ENCODE data around the gene OR10G3.
"Not testable (repeated sequence)": the region's sequence is repeated elsewhere in the genome, so short reads cannot be mapped to it uniquely, and the experiment has no call there.

Gene OR10G3

GRCh38 chr14:21579976-21580375, at the start of gene OR10G3:
Gene OR10G3 (minus strand): TSS chr14:21580076. CDS start chr14:21570744, 9,332 bp downstream.
- DNase-seq, result no peak

GRCh38 chr14:21626491-21627230, 46.8 kb upstream of the OR10G3 start:
- no peak for DNase-seq

GRCh38 chr14:21617614-21618013, 37.7 kb upstream of the OR10G3 start:
- no peak for DNase-seq

GRCh38 chr14:21614240-21614639, 34.4 kb upstream of the OR10G3 start:
- no peak for DNase-seq

GRCh38 chr14:21612324-21612723, 32.4 kb upstream of the OR10G3 start:
- no peak for DNase-seq

- DNase-seq, result not testable (repeated sequence)
Measured at GRCh38 chr14:21602181-21602580, 22.3 kb upstream of the OR10G3 start.

- no peak for DNase-seq
Measured at GRCh38 chr14:21589317-21589716, 9.4 kb upstream of the OR10G3 start.

GRCh38 chr14:21575661-21576060, 4.2 kb downstream of the OR10G3 start:
- no peak for DNase-seq

GRCh38 chr14:21572604-21573003, 7.3 kb downstream of the OR10G3 start:
- no peak for DNase-seq

- DNase-seq, result no peak
Measured at GRCh38 chr14:21558703-21559170, 21.1 kb downstream of the OR10G3 start.

GRCh38 chr14:21557084-21557901, 22.6 kb downstream of the OR10G3 start:
- peak; percentile 75 to 78 for DNase-seq

GRCh38 chr14:21556378-21557083, 23.3 kb downstream of the OR10G3 start:
- DNase-seq, result no peak

GRCh38 chr14:21553266-21553665, 26.6 kb downstream of the OR10G3 start:
- DNase-seq, result no peak

GRCh38 chr14:21544588-21544987, 35.3 kb downstream of the OR10G3 start:
- DNase-seq, result not testable (repeated sequence)

- no peak for DNase-seq
Measured at GRCh38 chr14:21543963-21544362, 35.9 kb downstream of the OR10G3 start.

GRCh38 chr14:21543521-21543960, 36.3 kb downstream of the OR10G3 start:
- DNase-seq, result no peak

GRCh38 chr14:21541413-21542074, 38.3 kb downstream of the OR10G3 start:
- no peak for DNase-seq

- no peak for DNase-seq
Measured at GRCh38 chr14:21539189-21539940, 40.5 kb downstream of the OR10G3 start.

GRCh38 chr14:21537090-21537424, 42.8 kb downstream of the OR10G3 start:
- DNase-seq, result no peak

- no peak for DNase-seq
Measured at GRCh38 chr14:21536418-21537089, 43.3 kb downstream of the OR10G3 start.
